NT2/D1 (cell line): Measurements from ENCODE around the gene CD84.

Experiments
- SUZ12 ChIP-seq: IDR thresholded peaks from 2 replicates; pipeline ENCODE4 v1.6.1; 2011; ENCODE audit not compliant: insufficient read length, insufficient read depth; ENCODE audit errors: extremely low read depth
- YY1 ChIP-seq: IDR thresholded peaks from 2 replicates; pipeline ENCODE4 v1.6.1; 2011; ENCODE audit not compliant: insufficient read length, insufficient read depth
- ZNF274 ChIP-seq: IDR thresholded peaks from 2 replicates; pipeline ENCODE4 v1.6.1; 2011; ENCODE audit warnings: mild to moderate bottlenecking, low read depth, low read length

DNA sequence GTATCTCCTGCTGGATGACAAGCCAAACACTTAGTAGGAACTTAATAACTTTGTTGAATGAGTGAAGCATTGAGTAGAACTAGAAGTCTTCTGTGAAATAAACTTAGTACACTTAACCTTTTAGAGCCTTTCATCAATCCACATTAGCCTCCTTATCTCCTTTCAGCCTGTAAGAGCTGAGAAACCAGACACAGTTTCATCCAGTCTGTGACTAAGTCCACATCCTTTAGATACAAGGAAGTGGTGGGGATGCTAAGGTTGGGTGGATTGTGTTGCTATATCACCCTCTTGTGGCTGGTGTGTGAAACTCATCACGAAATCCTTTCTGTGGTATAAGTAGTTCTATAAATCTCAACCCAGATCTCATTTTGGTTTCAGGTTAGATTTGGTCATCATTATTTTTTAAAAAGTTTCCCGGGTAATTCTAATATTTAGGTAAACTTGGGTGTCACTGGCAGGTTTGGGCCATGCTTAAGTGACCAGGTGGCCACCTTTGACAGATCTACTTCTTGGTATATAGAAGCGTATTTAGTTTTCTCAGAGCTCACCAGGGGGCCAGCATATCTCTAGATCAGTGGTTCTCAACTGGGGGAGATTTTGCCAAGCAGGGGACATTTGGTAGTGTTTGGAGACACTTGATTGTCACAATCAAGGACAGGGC lies 27.8 kb upstream of the CD84 start:
- TF ChIP-seq ZNF274, result no peak
- TF ChIP-seq YY1, result no peak
- TF ChIP-seq SUZ12, result no peak
